ENCODE results near the gene DTNB. TPM values are rescaled to one million over a fixed set of nuclear protein-coding genes. Genes with fewer than 3 reads are reported as not detected.

Gene DTNB
- total RNA-seq, 1 donor from 2014 or later: 8.5 TPM

DNA sequence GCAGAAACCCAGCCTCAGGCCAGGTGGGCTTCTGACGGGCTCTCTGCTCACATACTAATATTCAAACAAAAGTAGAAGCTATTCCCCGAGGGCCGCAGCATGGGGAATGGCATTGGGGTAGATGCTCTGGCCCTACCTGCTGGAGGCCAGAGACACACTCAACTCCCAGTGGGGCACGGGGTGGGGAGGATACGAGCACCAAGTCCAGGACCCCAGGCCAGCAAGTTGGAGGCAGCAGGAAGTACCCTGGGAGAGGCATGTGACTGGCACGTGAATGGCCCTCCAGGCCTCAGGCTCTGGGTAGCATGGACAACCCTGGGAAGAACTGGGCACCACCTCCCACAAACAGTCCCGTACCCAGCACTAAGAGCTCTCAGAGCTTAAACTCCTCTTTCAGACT, 335.5 kb downstream of the DTNB start:
- Mint-ChIP-seq H3K4me1 (ENCODE audit: low read depth) (peaks cover under 1% of the 10 kb centered on the region), H3K36me3 (ENCODE audit: low read depth) (no peaks in the 10 kb centered on the region), H3K9me3 (ENCODE audit: low read depth) (no peaks in the 10 kb centered on the region), H3K4me3 (ENCODE audit: unreplicated experiment) (no peak overlapping the region), H3K27ac (ENCODE audit: unreplicated experiment) (no peak overlapping the region), H3K27me3 (ENCODE audit: low read depth) (no peaks in the 10 kb centered on the region)
- TF ChIP-seq, protein P1, sequence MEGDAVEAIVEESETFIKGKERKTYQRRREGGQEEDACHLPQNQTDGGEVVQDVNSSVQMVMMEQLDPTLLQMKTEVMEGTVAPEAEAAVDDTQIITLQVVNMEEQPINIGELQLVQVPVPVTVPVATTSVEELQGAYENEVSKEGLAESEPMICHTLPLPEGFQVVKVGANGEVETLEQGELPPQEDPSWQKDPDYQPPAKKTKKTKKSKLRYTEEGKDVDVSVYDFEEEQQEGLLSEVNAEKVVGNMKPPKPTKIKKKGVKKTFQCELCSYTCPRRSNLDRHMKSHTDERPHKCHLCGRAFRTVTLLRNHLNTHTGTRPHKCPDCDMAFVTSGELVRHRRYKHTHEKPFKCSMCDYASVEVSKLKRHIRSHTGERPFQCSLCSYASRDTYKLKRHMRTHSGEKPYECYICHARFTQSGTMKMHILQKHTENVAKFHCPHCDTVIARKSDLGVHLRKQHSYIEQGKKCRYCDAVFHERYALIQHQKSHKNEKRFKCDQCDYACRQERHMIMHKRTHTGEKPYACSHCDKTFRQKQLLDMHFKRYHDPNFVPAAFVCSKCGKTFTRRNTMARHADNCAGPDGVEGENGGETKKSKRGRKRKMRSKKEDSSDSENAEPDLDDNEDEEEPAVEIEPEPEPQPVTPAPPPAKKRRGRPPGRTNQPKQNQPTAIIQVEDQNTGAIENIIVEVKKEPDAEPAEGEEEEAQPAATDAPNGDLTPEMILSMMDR (IDR thresholded peaks at IDR 0.05): no peak
- DNase-seq (ENCODE audit: low spot score): no peak

DNA sequence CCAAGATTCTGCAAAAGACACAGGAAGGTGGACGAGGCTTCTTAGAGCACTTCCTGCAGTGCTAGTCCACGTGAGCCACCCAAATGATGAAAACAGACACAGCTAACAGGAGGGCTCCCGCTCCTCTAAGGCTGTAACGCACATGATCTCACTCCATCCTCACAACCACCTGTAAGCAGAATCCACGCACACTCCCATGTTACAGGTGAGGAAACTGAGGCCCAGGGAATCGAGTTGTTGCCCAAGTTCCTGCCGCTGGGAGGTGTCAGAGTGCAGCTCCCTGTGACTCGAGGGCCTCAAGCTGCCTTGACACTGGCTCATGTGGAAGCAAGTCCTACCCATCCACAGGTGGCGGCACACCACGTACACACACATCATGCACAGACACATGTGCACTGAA, 336.1 kb downstream of the DTNB start:
- no peaks in the 10 kb centered on the region for H3K36me3 Mint-ChIP-seq (ENCODE audit: low read depth)
- H3K27ac Mint-ChIP-seq (ENCODE audit: unreplicated experiment): no peak overlapping the region
- no peak overlapping the region for H3K4me3 Mint-ChIP-seq (ENCODE audit: unreplicated experiment)
- no peaks in the 10 kb centered on the region for H3K27me3 Mint-ChIP-seq (ENCODE audit: low read depth)
- TF ChIP-seq, protein P1 (IDR thresholded peaks at IDR 0.05): no peak
- no peaks in the 10 kb centered on the region for H3K9me3 Mint-ChIP-seq (ENCODE audit: low read depth)
- DNase-seq (ENCODE audit: low spot score): no peak
- H3K4me1 Mint-ChIP-seq (ENCODE audit: low read depth): peaks cover 4% of the 10 kb centered on the region

DNA sequence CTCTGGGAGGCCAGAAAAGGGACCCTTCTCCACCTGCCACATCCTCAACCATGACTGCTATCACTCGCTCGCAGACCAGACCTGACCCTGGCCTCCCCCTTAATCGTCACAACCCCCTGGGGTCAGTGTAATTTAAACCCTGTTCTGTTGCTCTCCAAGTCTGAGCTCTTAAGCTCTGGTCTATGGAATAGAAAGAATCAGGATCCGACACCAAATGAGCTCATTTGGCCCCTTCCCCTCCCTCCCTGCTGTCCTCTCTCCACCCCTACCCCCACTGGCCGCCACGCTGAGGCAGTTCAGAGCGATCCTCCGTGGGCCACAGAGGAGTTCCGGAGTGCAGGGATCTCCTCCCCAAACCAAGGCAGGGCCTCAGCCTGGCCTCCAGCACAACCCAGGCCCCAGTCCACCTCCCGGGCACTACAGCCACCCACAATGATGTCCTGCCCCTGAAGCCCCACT, 337.0 kb downstream of the DTNB start:
- H3K36me3 Mint-ChIP-seq (ENCODE audit: low read depth): no peaks in the 10 kb centered on the region
- no peak overlapping the region for H3K4me3 Mint-ChIP-seq (ENCODE audit: unreplicated experiment)
- H3K27ac Mint-ChIP-seq (ENCODE audit: unreplicated experiment): no peak overlapping the region
- H3K27me3 Mint-ChIP-seq (ENCODE audit: low read depth): no peaks in the 10 kb centered on the region
- H3K9me3 Mint-ChIP-seq (ENCODE audit: low read depth): no peaks in the 10 kb centered on the region
- no peak for DNase-seq (ENCODE audit: low spot score)
- peaks cover 9% of the 10 kb centered on the region for H3K4me1 Mint-ChIP-seq (ENCODE audit: low read depth)
- TF ChIP-seq, protein P1 (IDR thresholded peaks at IDR 0.05): no peak

DNA sequence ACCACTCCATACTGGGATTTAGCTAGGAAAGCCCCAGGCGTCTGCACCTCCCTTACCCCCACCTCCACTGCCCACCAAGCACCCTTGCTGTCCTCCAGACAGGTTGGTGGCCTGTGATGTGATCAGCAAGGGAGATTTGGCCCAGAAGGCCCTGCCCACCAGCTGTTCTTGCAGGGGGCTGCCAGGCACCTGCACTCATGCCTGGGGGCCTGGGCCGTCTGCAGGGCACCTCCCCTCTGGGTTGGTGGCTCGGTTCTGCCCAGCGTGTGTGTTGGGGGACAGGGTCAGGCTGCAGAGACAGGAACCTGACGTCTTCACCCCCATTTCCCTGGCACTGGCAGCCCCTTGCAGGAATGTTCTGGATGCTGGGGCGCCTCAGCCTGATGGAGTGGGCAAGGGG, 337.4 kb downstream of the DTNB start:
- Mint-ChIP-seq H3K4me1 (ENCODE audit: low read depth) (peaks cover 9% of the 10 kb centered on the region), H3K36me3 (ENCODE audit: low read depth) (no peaks in the 10 kb centered on the region), H3K27me3 (ENCODE audit: low read depth) (no peaks in the 10 kb centered on the region), H3K4me3 (ENCODE audit: unreplicated experiment) (no peak overlapping the region), H3K9me3 (ENCODE audit: low read depth) (no peaks in the 10 kb centered on the region), H3K27ac (ENCODE audit: unreplicated experiment) (no peak overlapping the region)
- DNase-seq (ENCODE audit: low spot score): no peak
- TF ChIP-seq, protein P1 (IDR thresholded peaks at IDR 0.05): no peak

DNA sequence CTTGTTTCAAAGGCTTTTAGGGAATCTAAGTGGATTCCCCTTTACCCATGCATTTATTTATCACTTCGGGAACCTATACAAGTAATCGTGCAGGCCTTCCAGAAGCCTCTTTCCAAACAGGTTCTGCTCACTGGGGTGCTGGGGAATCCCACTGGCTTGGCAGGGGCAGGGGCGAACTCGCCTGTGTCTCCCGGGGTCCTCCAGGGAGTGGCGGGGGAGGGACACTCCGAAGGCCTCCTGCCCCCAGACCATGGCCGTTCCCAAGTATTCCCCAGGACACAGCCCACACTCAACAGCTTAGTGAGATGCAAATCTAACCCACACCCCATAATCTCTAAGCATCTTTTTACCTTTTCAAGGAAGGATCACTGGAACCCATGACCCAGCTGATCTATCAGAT, 338.2 kb downstream of the DTNB start:
- TF ChIP-seq, protein P1 (IDR thresholded peaks at IDR 0.05): no peak
- no peak overlapping the region for H3K27ac Mint-ChIP-seq (ENCODE audit: unreplicated experiment)
- H3K4me1 Mint-ChIP-seq (ENCODE audit: low read depth): peaks cover 9% of the 10 kb centered on the region
- H3K9me3 Mint-ChIP-seq (ENCODE audit: low read depth): no peaks in the 10 kb centered on the region
- H3K4me3 Mint-ChIP-seq (ENCODE audit: unreplicated experiment): no peak overlapping the region
- no peaks in the 10 kb centered on the region for H3K27me3 Mint-ChIP-seq (ENCODE audit: low read depth)
- H3K36me3 Mint-ChIP-seq (ENCODE audit: low read depth): no peaks in the 10 kb centered on the region
- no peak for DNase-seq (ENCODE audit: low spot score)
